Panc1 (cell line): ENCODE data around the gene ASCC3. TPM values are rescaled to one million over a fixed set of nuclear protein-coding genes. Genes with fewer than 3 reads are reported as not detected.

Experiments
- ATAC-seq: fragments of 200-7000 bp; cut with Tn5 transposase; 2 replicates; pipeline ENCODE4 v1.9.1; 2020; ENCODE audit warnings: mild to moderate bottlenecking, moderate library complexity
- BruUV-seq: library from RNA; stranded (reverse); fragments of 400-500 nt; replicated peaks from 2 replicates; lab custom pipeline; 2021; lab: Mats Ljungman, UMichigan
- CTCF ChIA-PET: fragments of 300-600 bp; sonication (Branson Sonifier 250); formaldehyde crosslinking; loops from one replicate; lab custom pipeline; 2022; ENCODE audit warnings: antibody characterized with exemption; lab: Charles Lee
- POLR2A ChIA-PET: fragments of 300-600 bp; sonication (Branson Sonifier 250); formaldehyde crosslinking; loops from one replicate; lab custom pipeline; 2022; ENCODE audit warnings: antibody characterized with exemption; lab: Charles Lee
- DNase-seq: peaks from one replicate; pipeline ENCODE4 v3.0.0-alpha.2; 2010; ENCODE audit warnings: low read depth, low spot score
- H3K27ac ChIP-seq: 2 replicates; pipeline ENCODE4 v1.5.1; 2011; ENCODE audit warnings: mild to moderate bottlenecking, low read length, inconsistent platforms
- H3K27me3 ChIP-seq: fragments of 200-500 bp; sonication (Bioruptor generic); 2 replicates; pipeline ENCODE4 v1.6.0; 2014; ENCODE audit warnings: low read length, inconsistent platforms; ENCODE audit not compliant: control insufficient read depth, insufficient read depth
- H3K36me3 ChIP-seq: fragments of 200-500 bp; sonication (Bioruptor generic); 2 replicates; pipeline ENCODE4 v1.5.1; 2014; ENCODE audit warnings: inconsistent platforms, mild to moderate bottlenecking, low read length, moderate library complexity; ENCODE audit not compliant: control insufficient read depth, insufficient read depth
- H3K4me1 ChIP-seq: 2 replicates; pipeline ENCODE4 v1.5.1; 2011; ENCODE audit warnings: inconsistent platforms, mild to moderate bottlenecking, low read length, moderate library complexity; ENCODE audit not compliant: control insufficient read depth, insufficient read depth
- H3K4me3 ChIP-seq, 2 experiments: 2 replicates each; pipeline ENCODE4 v1.5.1; 2011 to 2012; ENCODE audit warnings: low read depth in 2 of 2, low read length in 2 of 2, mild to moderate bottlenecking in 2 of 2, inconsistent platforms in 1 of 2, moderate library complexity in 1 of 2
- H3K9me3 ChIP-seq: fragments of 200-500 bp; sonication (Bioruptor generic); 2 replicates; pipeline ENCODE4 v1.5.1; 2014; ENCODE audit warnings: low read depth, mild to moderate bottlenecking, inconsistent platforms, low read length, moderate library complexity; ENCODE audit not compliant: control insufficient read depth, insufficient read depth
- POLR2AphosphoS5 ChIP-seq: IDR thresholded peaks from 2 replicates; pipeline ENCODE4 v1.6.1; 2012; ENCODE audit warnings: mild to moderate bottlenecking, low read depth, low read length, moderate library complexity
- SIN3A ChIP-seq: IDR thresholded peaks from 2 replicates; pipeline ENCODE4 v1.6.1; 2012; ENCODE audit warnings: low read depth, mild to moderate bottlenecking, low read length, moderate library complexity, borderline replicate concordance; ENCODE audit not compliant: insufficient read depth
- TCF7L2 ChIP-seq: IDR thresholded peaks from 2 replicates; pipeline ENCODE4 v1.6.1; 2011; ENCODE audit warnings: mild to moderate bottlenecking, low read depth, low read length, inconsistent platforms
- in situ Hi-C: cut with HindIII; loops from 2 replicates; pipeline ENCODE4 v1.10.0; 2016; ENCODE audit warnings: low sequenced_read_pairs, low pct_unique_long_range_greater_than_20kb
- intact Hi-C: fragments of 100-400 bp; cut with micrococcal nuclease; formaldehyde crosslinking; loops from one replicate; pipeline ENCODE4 v1.10.0; 2022; ENCODE audit not compliant: unreplicated experiment
- total RNA-seq: library from RNA; stranded (reverse); gene quantifications from one replicate; pipeline ENCODE4 v1.2.1, GENCODE V29; 2021; ENCODE audit not compliant: unreplicated experiment
- TF ChIP-seq, protein P1 (sequence below), 2 experiments: IDR thresholded peaks; 2 replicates each; pipeline ENCODE4 v1.6.1; 2011 to 2012; ENCODE audit warnings: low read depth in 2 of 2, control low read depth in 1 of 2, low read length in 1 of 2, mild to moderate bottlenecking in 1 of 2, moderate library complexity in 1 of 2; ENCODE audit not compliant: insufficient read depth in 1 of 2
- TF ChIP-seq, protein P2 (sequence below): fragments of 450-650 bp; IDR thresholded peaks from 2 replicates; pipeline ENCODE4 v1.5.1; 2017; ENCODE audit warnings: mild to moderate bottlenecking

ASCC3 gene
- total RNA-seq, 1 experiment from 2014 or later = 46.9 TPM

DNA sequence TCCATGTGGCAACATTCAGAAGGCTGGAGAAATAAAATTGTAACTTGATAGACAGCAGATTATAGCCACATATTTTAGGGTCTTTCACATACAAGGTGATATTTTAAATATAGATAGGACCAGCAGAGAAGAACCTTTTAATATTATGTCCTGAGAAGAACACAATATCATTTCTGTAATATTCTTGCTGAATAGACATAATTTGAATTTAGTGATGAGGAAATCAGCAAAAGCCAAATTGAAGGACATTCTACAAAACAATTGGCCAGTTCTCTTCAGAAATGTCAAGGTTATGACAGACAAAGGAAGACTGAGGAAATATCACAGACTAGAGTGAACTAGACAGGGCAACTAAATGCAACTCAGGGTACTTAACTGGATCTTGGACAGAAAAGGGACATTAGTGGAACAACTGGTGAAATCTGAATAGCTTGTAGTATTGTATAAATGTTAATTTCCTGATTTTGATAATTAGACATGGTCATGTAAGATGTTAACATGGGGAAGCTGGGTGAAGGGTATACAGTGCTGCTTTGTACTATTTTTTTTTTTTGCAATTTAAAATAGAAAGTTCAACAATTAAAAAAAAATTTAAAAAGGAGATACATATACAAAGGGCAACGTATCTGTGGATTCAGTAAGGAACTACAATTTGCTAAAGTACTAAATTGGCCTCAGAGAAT is 281.9 kb downstream of the ASCC3 start:
- no peaks in the 10 kb centered on the region for H3K4me1 ChIP-seq
- ATAC-seq (no peak), DNase-seq (no peak)
- no peak overlapping the region for H3K27ac ChIP-seq
- no TSS peak for BruUV-seq
- H3K36me3 ChIP-seq = 0 out of 2 replicates have a peak, but pooled peaks cover 2% of the 10 kb centered on the region
- H3K27me3 ChIP-seq = no peaks in the 10 kb centered on the region
- POLR2A ChIA-PET = no interaction called here
- TF ChIP-seq, protein P1, sequence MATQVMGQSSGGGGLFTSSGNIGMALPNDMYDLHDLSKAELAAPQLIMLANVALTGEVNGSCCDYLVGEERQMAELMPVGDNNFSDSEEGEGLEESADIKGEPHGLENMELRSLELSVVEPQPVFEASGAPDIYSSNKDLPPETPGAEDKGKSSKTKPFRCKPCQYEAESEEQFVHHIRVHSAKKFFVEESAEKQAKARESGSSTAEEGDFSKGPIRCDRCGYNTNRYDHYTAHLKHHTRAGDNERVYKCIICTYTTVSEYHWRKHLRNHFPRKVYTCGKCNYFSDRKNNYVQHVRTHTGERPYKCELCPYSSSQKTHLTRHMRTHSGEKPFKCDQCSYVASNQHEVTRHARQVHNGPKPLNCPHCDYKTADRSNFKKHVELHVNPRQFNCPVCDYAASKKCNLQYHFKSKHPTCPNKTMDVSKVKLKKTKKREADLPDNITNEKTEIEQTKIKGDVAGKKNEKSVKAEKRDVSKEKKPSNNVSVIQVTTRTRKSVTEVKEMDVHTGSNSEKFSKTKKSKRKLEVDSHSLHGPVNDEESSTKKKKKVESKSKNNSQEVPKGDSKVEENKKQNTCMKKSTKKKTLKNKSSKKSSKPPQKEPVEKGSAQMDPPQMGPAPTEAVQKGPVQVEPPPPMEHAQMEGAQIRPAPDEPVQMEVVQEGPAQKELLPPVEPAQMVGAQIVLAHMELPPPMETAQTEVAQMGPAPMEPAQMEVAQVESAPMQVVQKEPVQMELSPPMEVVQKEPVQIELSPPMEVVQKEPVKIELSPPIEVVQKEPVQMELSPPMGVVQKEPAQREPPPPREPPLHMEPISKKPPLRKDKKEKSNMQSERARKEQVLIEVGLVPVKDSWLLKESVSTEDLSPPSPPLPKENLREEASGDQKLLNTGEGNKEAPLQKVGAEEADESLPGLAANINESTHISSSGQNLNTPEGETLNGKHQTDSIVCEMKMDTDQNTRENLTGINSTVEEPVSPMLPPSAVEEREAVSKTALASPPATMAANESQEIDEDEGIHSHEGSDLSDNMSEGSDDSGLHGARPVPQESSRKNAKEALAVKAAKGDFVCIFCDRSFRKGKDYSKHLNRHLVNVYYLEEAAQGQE (IDR thresholded peaks at IDR 0.05; ENCODE audit: insufficient read depth in 1 of 2, low read depth in 2 of 2, low read length in 1 of 2) = no peak
- intact Hi-C loops = no loop called here
- CTCF ChIA-PET = no interaction called here
- in situ Hi-C loops = no loop called here
- H3K4me3 ChIP-seq = no peak overlapping the region
- no peaks in the 10 kb centered on the region for H3K9me3 ChIP-seq

DNA sequence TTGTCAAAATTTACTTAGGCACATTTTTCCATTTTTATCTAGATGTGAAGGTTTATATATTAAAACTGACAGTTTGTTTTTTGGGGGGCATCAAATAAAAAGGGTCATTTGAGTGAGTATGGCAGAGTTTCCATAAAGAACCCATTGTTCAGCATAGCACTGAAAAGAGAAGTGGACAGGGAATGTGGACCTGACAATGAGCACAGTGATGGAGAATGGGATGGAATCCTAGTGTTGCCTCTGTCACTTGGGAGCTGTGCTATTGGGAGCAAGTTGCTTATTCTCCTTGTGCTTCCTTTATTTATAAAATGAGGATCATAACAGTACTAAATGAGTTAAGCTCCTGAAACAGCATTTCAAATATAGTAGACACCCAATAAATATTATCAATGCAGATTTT is 285.7 kb downstream of the ASCC3 start:
- no peaks in the 10 kb centered on the region for H3K27me3 ChIP-seq
- no peak overlapping the region for H3K4me3 ChIP-seq
- H3K36me3 ChIP-seq = 0 out of 2 replicates have a peak, but pooled peaks cover 2% of the 10 kb centered on the region
- CTCF ChIA-PET = no interaction called here
- in situ Hi-C loops = no loop called here
- no peak overlapping the region for H3K27ac ChIP-seq
- no TSS peak for BruUV-seq
- POLR2A ChIA-PET = no interaction called here
- no peaks in the 10 kb centered on the region for H3K4me1 ChIP-seq
- H3K9me3 ChIP-seq = no peaks in the 10 kb centered on the region
- intact Hi-C loops = no loop called here
- TF ChIP-seq, protein P2, sequence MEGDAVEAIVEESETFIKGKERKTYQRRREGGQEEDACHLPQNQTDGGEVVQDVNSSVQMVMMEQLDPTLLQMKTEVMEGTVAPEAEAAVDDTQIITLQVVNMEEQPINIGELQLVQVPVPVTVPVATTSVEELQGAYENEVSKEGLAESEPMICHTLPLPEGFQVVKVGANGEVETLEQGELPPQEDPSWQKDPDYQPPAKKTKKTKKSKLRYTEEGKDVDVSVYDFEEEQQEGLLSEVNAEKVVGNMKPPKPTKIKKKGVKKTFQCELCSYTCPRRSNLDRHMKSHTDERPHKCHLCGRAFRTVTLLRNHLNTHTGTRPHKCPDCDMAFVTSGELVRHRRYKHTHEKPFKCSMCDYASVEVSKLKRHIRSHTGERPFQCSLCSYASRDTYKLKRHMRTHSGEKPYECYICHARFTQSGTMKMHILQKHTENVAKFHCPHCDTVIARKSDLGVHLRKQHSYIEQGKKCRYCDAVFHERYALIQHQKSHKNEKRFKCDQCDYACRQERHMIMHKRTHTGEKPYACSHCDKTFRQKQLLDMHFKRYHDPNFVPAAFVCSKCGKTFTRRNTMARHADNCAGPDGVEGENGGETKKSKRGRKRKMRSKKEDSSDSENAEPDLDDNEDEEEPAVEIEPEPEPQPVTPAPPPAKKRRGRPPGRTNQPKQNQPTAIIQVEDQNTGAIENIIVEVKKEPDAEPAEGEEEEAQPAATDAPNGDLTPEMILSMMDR = no peak
- TF ChIP-seq POLR2AphosphoS5 = no peak
- TF ChIP-seq SIN3A = no peak
- TF ChIP-seq TCF7L2 = no peak
- TF ChIP-seq, protein P1 (IDR thresholded peaks at IDR 0.05; ENCODE audit: insufficient read depth in 1 of 2, low read depth in 2 of 2, low read length in 1 of 2) = no peak
- DNase-seq = no peak
- no peak for ATAC-seq
